HEK293 (cell line): ENCODE measurements around the gene KDF1.

Experiments
- GLI2 ChIP-seq: fragments of 450-650 bp; formaldehyde crosslinking; IDR thresholded peaks from 2 replicates; pipeline ENCODE4; 2017; ENCODE audit warnings: missing biosample characterization, missing genetic modification characterization, low read depth, borderline replicate concordance
- GLIS1 ChIP-seq: fragments of 450-650 bp; formaldehyde crosslinking; IDR thresholded peaks from 2 replicates; pipeline ENCODE4 v1.5.1; 2016; ENCODE audit warnings: missing biosample characterization, missing genetic modification characterization
- GLIS2 ChIP-seq: fragments of 450-650 bp; formaldehyde crosslinking; IDR thresholded peaks from 2 replicates; pipeline ENCODE4 v1.5.1; 2016; ENCODE audit warnings: missing biosample characterization, missing genetic modification characterization
- MEIS1 ChIP-seq: sonication (generic); formaldehyde crosslinking; IDR thresholded peaks from 2 replicates; pipeline ENCODE4 v1.8.1; 2022; ENCODE audit warnings: missing genetic modification reagents, mild to moderate bottlenecking, borderline replicate concordance
- SCRT2 ChIP-seq: fragments of 450-650 bp; formaldehyde crosslinking; IDR thresholded peaks from 2 replicates; pipeline ENCODE4 v1.5.1; 2016; ENCODE audit warnings: missing biosample characterization, missing genetic modification characterization
- YY2 ChIP-seq: fragments of 450-650 bp; formaldehyde crosslinking; IDR thresholded peaks from 2 replicates; pipeline ENCODE4 v1.5.1; 2016; ENCODE audit warnings: missing biosample characterization, missing genetic modification characterization
- ZNF10 ChIP-seq: fragments of 450-650 bp; formaldehyde crosslinking; IDR thresholded peaks from 2 replicates; pipeline ENCODE4 v1.5.1; 2017; ENCODE audit warnings: missing biosample characterization, missing genetic modification characterization
- ZNF214 ChIP-seq: fragments of 450-650 bp; formaldehyde crosslinking; IDR thresholded peaks from 2 replicates; pipeline ENCODE4 v1.5.1; 2017; ENCODE audit warnings: missing biosample characterization, mild to moderate bottlenecking, missing genetic modification characterization, borderline replicate concordance
- ZNF394 ChIP-seq: fragments of 450-650 bp; formaldehyde crosslinking; IDR thresholded peaks from 2 replicates; pipeline ENCODE4 v1.5.1; 2016; ENCODE audit warnings: missing biosample characterization, missing genetic modification characterization, mild to moderate bottlenecking, moderate library complexity, borderline replicate concordance
- ZNF398 ChIP-seq: fragments of 450-650 bp; formaldehyde crosslinking; IDR thresholded peaks from 2 replicates; pipeline ENCODE4 v1.5.1; 2017; ENCODE audit warnings: missing biosample characterization, missing genetic modification characterization
- ZNF404 ChIP-seq: fragments of 450-650 bp; formaldehyde crosslinking; IDR thresholded peaks from 2 replicates; pipeline ENCODE4 v1.5.1; 2017; ENCODE audit warnings: missing biosample characterization, missing genetic modification characterization
- ZNF423 ChIP-seq: fragments of 450-650 bp; formaldehyde crosslinking; IDR thresholded peaks from 2 replicates; pipeline ENCODE4 v1.5.1; 2016; ENCODE audit warnings: missing biosample characterization, missing genetic modification characterization
- ZNF513 ChIP-seq: fragments of 450-650 bp; IDR thresholded peaks from 2 replicates; pipeline ENCODE4 v1.5.1; 2018; ENCODE audit warnings: missing biosample characterization, missing genetic modification characterization
- ZNF561 ChIP-seq: fragments of 450-650 bp; IDR thresholded peaks from 2 replicates; pipeline ENCODE4 v1.5.1; 2018; ENCODE audit warnings: missing biosample characterization, missing genetic modification characterization, borderline replicate concordance
- ZNF654 ChIP-seq: fragments of 450-650 bp; formaldehyde crosslinking; IDR thresholded peaks from 2 replicates; pipeline ENCODE4 v1.5.1; 2016; ENCODE audit warnings: low read depth, missing biosample characterization, missing genetic modification characterization
- ZNF660 ChIP-seq: fragments of 450-650 bp; IDR thresholded peaks from 2 replicates; pipeline ENCODE4 v1.5.1; 2018; ENCODE audit warnings: missing biosample characterization, mild to moderate bottlenecking, missing genetic modification characterization
- ZNF704 ChIP-seq: fragments of 450-650 bp; formaldehyde crosslinking; IDR thresholded peaks from 2 replicates; pipeline ENCODE4 v1.5.1; 2016; ENCODE audit warnings: missing biosample characterization, missing genetic modification characterization
- ZNF777 ChIP-seq: fragments of 450-650 bp; formaldehyde crosslinking; IDR thresholded peaks from 2 replicates; pipeline ENCODE4 v1.5.1; 2017; ENCODE audit warnings: missing biosample characterization, missing genetic modification characterization, borderline replicate concordance
- ZSCAN16 ChIP-seq: fragments of 450-650 bp; formaldehyde crosslinking; IDR thresholded peaks from 2 replicates; pipeline ENCODE4 v1.5.1; 2016; ENCODE audit warnings: missing biosample characterization, missing genetic modification characterization
- ZXDB ChIP-seq: fragments of 450-650 bp; formaldehyde crosslinking; IDR thresholded peaks from 2 replicates; pipeline ENCODE4 v1.5.1; 2016; ENCODE audit warnings: missing biosample characterization, missing genetic modification characterization
- TF ChIP-seq, protein P1 (sequence below): fragments of 450-650 bp; formaldehyde crosslinking; IDR thresholded peaks from 2 replicates; pipeline ENCODE4 v1.5.1; 2016; ENCODE audit warnings: missing biosample characterization, missing genetic modification characterization
- TF ChIP-seq, protein P2 (sequence below): fragments of 450-650 bp; formaldehyde crosslinking; IDR thresholded peaks from 2 replicates; pipeline ENCODE4 v1.5.1; 2017; ENCODE audit warnings: missing biosample characterization, mild to moderate bottlenecking, missing genetic modification characterization, moderate library complexity
- TF ChIP-seq, protein P3 (sequence below): fragments of 450-650 bp; formaldehyde crosslinking; conservative IDR thresholded peaks from 2 replicates; pipeline ENCODE4 v1.5.1; 2016; ENCODE audit warnings: low read depth, missing biosample characterization, missing genetic modification characterization

Gene KDF1

GRCh38 chr1:26959722-26960624 lies at the start of gene KDF1 (continued):
- peak; percentile 87 for TF ChIP-seq ZNF423 (tag by site-specific recombination)
- TF ChIP-seq ZNF660 (tag by site-specific recombination): 0 out of 2 replicates have a peak, but pooled peaks have one; percentile 36
- TF ChIP-seq, protein P1, sequence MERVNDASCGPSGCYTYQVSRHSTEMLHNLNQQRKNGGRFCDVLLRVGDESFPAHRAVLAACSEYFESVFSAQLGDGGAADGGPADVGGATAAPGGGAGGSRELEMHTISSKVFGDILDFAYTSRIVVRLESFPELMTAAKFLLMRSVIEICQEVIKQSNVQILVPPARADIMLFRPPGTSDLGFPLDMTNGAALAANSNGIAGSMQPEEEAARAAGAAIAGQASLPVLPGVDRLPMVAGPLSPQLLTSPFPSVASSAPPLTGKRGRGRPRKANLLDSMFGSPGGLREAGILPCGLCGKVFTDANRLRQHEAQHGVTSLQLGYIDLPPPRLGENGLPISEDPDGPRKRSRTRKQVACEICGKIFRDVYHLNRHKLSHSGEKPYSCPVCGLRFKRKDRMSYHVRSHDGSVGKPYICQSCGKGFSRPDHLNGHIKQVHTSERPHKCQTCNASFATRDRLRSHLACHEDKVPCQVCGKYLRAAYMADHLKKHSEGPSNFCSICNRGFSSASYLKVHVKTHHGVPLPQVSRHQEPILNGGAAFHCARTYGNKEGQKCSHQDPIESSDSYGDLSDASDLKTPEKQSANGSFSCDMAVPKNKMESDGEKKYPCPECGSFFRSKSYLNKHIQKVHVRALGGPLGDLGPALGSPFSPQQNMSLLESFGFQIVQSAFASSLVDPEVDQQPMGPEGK: peak; percentile 58
- peak; percentile 58; the same call in 1 of the 2 replicates for TF ChIP-seq ZNF561
- no peak for TF ChIP-seq YY2
- peak; percentile 47; the same call in 1 of the 2 replicates for TF ChIP-seq ZNF777 (tag by site-specific recombination)
- peak; percentile 36; the same call in 1 of the 2 replicates for TF ChIP-seq GLIS2 (tag by site-specific recombination)
- TF ChIP-seq ZNF10 (tag by site-specific recombination): no peak
- TF ChIP-seq ZNF394 (tag by site-specific recombination): no peak
- TF ChIP-seq ZNF404 (tag by site-specific recombination): no peak
- TF ChIP-seq ZNF513 (tag by site-specific recombination): no peak
- TF ChIP-seq GLIS1: peak; percentile 17; the same call in 1 of the 2 replicates
- no peak for TF ChIP-seq MEIS1 (CRISPR knock-in tag)
- no peak for TF ChIP-seq SCRT2
- TF ChIP-seq ZNF398 (tag by site-specific recombination): peak; percentile 18; the same call in 1 of the 2 replicates
- no peak for TF ChIP-seq ZXDB (tag by site-specific recombination)
- no peak for TF ChIP-seq ZNF214 (tag by site-specific recombination)
- no peak for TF ChIP-seq ZSCAN16 (tag by site-specific recombination)
- no peak for TF ChIP-seq GLI2
- TF ChIP-seq, protein P2, sequence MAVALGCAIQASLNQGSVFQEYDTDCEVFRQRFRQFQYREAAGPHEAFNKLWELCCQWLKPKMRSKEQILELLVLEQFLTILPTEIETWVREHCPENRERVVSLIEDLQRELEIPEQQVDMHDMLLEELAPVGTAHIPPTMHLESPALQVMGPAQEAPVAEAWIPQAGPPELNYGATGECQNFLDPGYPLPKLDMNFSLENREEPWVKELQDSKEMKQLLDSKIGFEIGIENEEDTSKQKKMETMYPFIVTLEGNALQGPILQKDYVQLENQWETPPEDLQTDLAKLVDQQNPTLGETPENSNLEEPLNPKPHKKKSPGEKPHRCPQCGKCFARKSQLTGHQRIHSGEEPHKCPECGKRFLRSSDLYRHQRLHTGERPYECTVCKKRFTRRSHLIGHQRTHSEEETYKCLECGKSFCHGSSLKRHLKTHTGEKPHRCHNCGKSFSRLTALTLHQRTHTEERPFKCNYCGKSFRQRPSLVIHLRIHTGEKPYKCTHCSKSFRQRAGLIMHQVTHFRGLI: no peak
- no peak for TF ChIP-seq ZNF654
- TF ChIP-seq ZNF704 (tag by site-specific recombination): no peak
- TF ChIP-seq, protein P3, sequence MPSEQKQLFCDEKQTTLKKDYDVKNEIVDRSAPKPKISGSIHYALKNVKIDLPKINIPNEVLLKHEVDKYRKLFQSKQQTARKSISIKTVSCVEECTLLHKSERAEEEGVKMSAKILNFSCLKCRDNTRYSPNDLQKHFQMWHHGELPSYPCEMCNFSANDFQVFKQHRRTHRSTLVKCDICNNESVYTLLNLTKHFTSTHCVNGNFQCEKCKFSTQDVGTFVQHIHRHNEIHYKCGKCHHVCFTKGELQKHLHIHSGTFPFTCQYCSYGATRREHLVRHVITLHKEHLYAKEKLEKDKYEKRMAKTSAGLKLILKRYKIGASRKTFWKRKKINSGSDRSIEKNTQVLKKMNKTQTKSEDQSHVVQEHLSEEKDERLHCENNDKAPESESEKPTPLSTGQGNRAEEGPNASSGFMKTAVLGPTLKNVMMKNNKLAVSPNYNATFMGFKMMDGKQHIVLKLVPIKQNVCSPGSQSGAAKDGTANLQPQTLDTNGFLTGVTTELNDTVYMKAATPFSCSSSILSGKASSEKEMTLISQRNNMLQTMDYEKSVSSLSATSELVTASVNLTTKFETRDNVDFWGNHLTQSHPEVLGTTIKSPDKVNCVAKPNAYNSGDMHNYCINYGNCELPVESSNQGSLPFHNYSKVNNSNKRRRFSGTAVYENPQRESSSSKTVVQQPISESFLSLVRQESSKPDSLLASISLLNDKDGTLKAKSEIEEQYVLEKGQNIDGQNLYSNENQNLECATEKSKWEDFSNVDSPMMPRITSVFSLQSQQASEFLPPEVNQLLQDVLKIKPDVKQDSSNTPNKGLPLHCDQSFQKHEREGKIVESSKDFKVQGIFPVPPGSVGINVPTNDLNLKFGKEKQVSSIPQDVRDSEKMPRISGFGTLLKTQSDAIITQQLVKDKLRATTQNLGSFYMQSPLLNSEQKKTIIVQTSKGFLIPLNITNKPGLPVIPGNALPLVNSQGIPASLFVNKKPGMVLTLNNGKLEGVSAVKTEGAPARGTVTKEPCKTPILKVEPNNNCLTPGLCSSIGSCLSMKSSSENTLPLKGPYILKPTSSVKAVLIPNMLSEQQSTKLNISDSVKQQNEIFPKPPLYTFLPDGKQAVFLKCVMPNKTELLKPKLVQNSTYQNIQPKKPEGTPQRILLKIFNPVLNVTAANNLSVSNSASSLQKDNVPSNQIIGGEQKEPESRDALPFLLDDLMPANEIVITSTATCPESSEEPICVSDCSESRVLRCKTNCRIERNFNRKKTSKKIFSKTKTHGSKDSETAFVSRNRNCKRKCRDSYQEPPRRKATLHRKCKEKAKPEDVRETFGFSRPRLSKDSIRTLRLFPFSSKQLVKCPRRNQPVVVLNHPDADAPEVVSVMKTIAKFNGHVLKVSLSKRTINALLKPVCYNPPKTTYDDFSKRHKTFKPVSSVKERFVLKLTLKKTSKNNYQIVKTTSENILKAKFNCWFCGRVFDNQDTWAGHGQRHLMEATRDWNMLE (tag by site-specific recombination): no peak
